ENCODE results near the gene MYBPC1.
"Not testable (repeated sequence)": the region's sequence is repeated elsewhere in the genome, so short reads cannot be mapped to it uniquely, and the experiment has no call there.

Gene MYBPC1

GRCh38 chr12:101557094-101557493 is 37.7 kb upstream of the MYBPC1 start:
- Histone ChIP-seq H3K9ac (ENCODE audit: low read length) (no peak overlapping the region), H3K36me3 (ENCODE audit: low read length) (no peaks in the 10 kb centered on the region), H3K27ac (ENCODE audit: low read depth, low read length) (no peak overlapping the region), H3K27me3 (ENCODE audit: low read length) (no peaks in the 10 kb centered on the region), H4K20me1 (ENCODE audit: low read depth, low read length) (no peaks in the 10 kb centered on the region), H2AFZ (ENCODE audit: low read depth, low read length, severe bottlenecking) (no peak overlapping the region), H3F3A (ENCODE audit: insufficient read depth) (no peaks in the 10 kb centered on the region), H3K9me3 (ENCODE audit: insufficient read depth, low read length) (no peaks in the 10 kb centered on the region), H3K79me2 (ENCODE audit: insufficient read depth, low read length) (no peaks in the 10 kb centered on the region), H3K9me2 (replicated peaks; ENCODE audit: insufficient read depth, low read length) (no peaks in the 10 kb centered on the region), H3K4me2 (ENCODE audit: low read depth, low read length, poor library complexity, severe bottlenecking) (no peak overlapping the region), H3K4me3 (ENCODE audit: insufficient read depth, low read length, poor library complexity, severe bottlenecking) (no peak overlapping the region)
- TF ChIP-seq EZH2phosphoT487 (conservative IDR thresholded peaks at IDR 0.05; ENCODE audit: low read length) (no peak), CTCF (IDR thresholded peaks at IDR 0.05; ENCODE audit: insufficient read depth, low read length, poor library complexity, severe bottlenecking) (no peak)

DNA sequence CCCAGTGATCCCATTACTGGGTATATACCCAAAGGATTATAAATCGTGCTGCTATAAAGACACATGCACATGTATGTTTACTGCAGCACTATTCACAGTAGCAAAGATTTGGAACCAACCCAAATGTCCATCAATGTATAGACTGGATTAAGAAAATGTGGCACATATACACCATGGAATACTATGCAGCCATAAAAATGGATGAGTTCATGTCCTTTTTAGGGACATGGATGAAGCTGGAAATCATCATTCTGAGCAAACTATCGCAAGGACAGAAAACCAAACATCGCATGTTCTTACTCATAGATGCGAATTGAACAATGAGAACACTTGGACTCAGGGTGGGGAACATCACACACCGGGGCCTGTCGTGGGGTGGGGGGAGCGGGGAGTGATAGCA is 36.0 kb upstream of the MYBPC1 start:
- not testable (repeated sequence) for H3K79me2 ChIP-seq (ENCODE audit: insufficient read depth, low read length); H3K4me3 ChIP-seq (ENCODE audit: insufficient read depth, low read length, poor library complexity, severe bottlenecking); H3K27me3 ChIP-seq (ENCODE audit: low read length); H3K9me2 ChIP-seq (replicated peaks; ENCODE audit: insufficient read depth, low read length); H3K9me3 ChIP-seq (ENCODE audit: insufficient read depth, low read length); H3K9ac ChIP-seq (ENCODE audit: low read length); H4K20me1 ChIP-seq (ENCODE audit: low read depth, low read length); H2AFZ ChIP-seq (ENCODE audit: low read depth, low read length, severe bottlenecking); H3F3A ChIP-seq (ENCODE audit: insufficient read depth); H3K27ac ChIP-seq (ENCODE audit: low read depth, low read length); H3K4me2 ChIP-seq (ENCODE audit: low read depth, low read length, poor library complexity, severe bottlenecking); H3K36me3 ChIP-seq (ENCODE audit: low read length)

DNA sequence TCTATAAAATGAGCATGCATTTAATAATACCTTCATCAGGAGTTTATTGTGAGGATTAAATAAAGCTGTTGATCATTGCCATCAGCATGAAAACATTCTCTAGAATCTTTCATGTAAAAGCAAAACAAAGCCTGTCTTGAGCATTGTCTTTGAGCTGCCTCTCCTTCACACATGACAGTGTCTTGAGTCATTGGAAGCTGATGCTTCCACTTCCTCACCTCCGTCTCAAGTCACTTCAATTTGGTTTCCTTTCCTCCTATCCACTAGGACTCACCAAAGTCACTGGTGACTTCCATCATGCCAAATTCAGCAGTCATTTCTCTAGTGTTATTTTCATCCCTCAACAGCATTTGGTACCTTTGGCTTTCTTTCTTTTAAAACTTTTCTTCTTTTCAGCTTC is 31.6 kb upstream of the MYBPC1 start:
- Histone ChIP-seq H2AFZ (ENCODE audit: low read depth, low read length, severe bottlenecking) (no peak overlapping the region), H3K4me2 (ENCODE audit: low read depth, low read length, poor library complexity, severe bottlenecking) (no peak overlapping the region), H3K27ac (ENCODE audit: low read depth, low read length) (no peak overlapping the region), H3K27me3 (ENCODE audit: low read length) (no peaks in the 10 kb centered on the region; the same call in 1 of the 2 replicates), H4K20me1 (ENCODE audit: low read depth, low read length) (no peaks in the 10 kb centered on the region), H3F3A (ENCODE audit: insufficient read depth) (no peaks in the 10 kb centered on the region), H3K9me3 (ENCODE audit: insufficient read depth, low read length) (no peaks in the 10 kb centered on the region), H3K9me2 (replicated peaks; ENCODE audit: insufficient read depth, low read length) (no peaks in the 10 kb centered on the region), H3K36me3 (ENCODE audit: low read length) (no peaks in the 10 kb centered on the region), H3K79me2 (ENCODE audit: insufficient read depth, low read length) (no peaks in the 10 kb centered on the region), H3K9ac (ENCODE audit: low read length) (no peak overlapping the region), H3K4me3 (ENCODE audit: insufficient read depth, low read length, poor library complexity, severe bottlenecking) (no peak overlapping the region)
- no peak for TF ChIP-seq EZH2phosphoT487 (conservative IDR thresholded peaks at IDR 0.05; ENCODE audit: low read length)
- TF ChIP-seq CTCF (IDR thresholded peaks at IDR 0.05; ENCODE audit: insufficient read depth, low read length, poor library complexity, severe bottlenecking), result no peak

GRCh38 chr12:101564912-101565311 is 29.9 kb upstream of the MYBPC1 start:
- TF ChIP-seq CTCF (IDR thresholded peaks at IDR 0.05; ENCODE audit: insufficient read depth, low read length, poor library complexity, severe bottlenecking), result no peak
- no peak for TF ChIP-seq EZH2phosphoT487 (conservative IDR thresholded peaks at IDR 0.05; ENCODE audit: low read length)
- Histone ChIP-seq H3K9ac (ENCODE audit: low read length) (no peak overlapping the region), H3K4me2 (ENCODE audit: low read depth, low read length, poor library complexity, severe bottlenecking) (no peak overlapping the region), H3K36me3 (ENCODE audit: low read length) (no peaks in the 10 kb centered on the region), H4K20me1 (ENCODE audit: low read depth, low read length) (no peaks in the 10 kb centered on the region), H3K79me2 (ENCODE audit: insufficient read depth, low read length) (no peaks in the 10 kb centered on the region), H3K27ac (ENCODE audit: low read depth, low read length) (no peak overlapping the region), H3K9me3 (ENCODE audit: insufficient read depth, low read length) (no peaks in the 10 kb centered on the region), H2AFZ (ENCODE audit: low read depth, low read length, severe bottlenecking) (no peak overlapping the region), H3K4me3 (ENCODE audit: insufficient read depth, low read length, poor library complexity, severe bottlenecking) (no peak overlapping the region), H3F3A (ENCODE audit: insufficient read depth) (no peaks in the 10 kb centered on the region), H3K9me2 (replicated peaks; ENCODE audit: insufficient read depth, low read length) (no peaks in the 10 kb centered on the region), H3K27me3 (ENCODE audit: low read length) (no peaks in the 10 kb centered on the region; the same call in 1 of the 2 replicates)

Data from SU-DHL-6 (cell line).